HL-60 (cell line): ENCODE data around the gene MYO7A.

ENCODE experiments used
- DNase-seq, 2 experiments: peaks; one replicate each; pipeline ENCODE4 v3.0.0-alpha.2; 2010 to 2020; ENCODE audit warnings: low read depth in 1 of 2, low spot score in 1 of 2
- H3K27ac ChIP-seq: fragments of 250-450 bp; sonication (Bioruptor Pico); replicated peaks from 2 replicates; pipeline ENCODE4 v1.5.1; 2020; ENCODE audit warnings: mild to moderate bottlenecking, moderate library complexity
- H3K27me3 ChIP-seq: fragments of 250-450 bp; sonication (Bioruptor Pico); 2 replicates; pipeline ENCODE4 v1.5.1; 2021; ENCODE audit warnings: mild to moderate bottlenecking, moderate library complexity; ENCODE audit not compliant: insufficient read depth, poor library complexity, severe bottlenecking
- H3K4me3 ChIP-seq: replicated peaks from 2 replicates; pipeline ENCODE4 v1.5.1; 2011; ENCODE audit warnings: mild to moderate bottlenecking, control low read depth, low read length; ENCODE audit not compliant: insufficient read depth
- CTCF ChIP-seq: IDR thresholded peaks from one replicate; pipeline ENCODE4 v1.5.1; 2011; ENCODE audit warnings: low read length, control low read depth, inconsistent platforms; ENCODE audit not compliant: insufficient read depth
- GABPA ChIP-seq: IDR thresholded peaks from 2 replicates; pipeline ENCODE4 v1.6.1; 2012; ENCODE audit warnings: low read depth
- POLR2AphosphoS5 ChIP-seq: IDR thresholded peaks from 2 replicates; pipeline ENCODE4 v1.6.1; 2012; ENCODE audit warnings: low read depth
- REST ChIP-seq: IDR thresholded peaks from 2 replicates; pipeline ENCODE4 v1.6.1; 2012; ENCODE audit warnings: low read depth; ENCODE audit not compliant: insufficient replicate concordance
- SPI1 ChIP-seq: IDR thresholded peaks from 2 replicates; pipeline ENCODE4 v1.6.1; 2012; ENCODE audit warnings: low read depth, mild to moderate bottlenecking, borderline replicate concordance

Gene MYO7A

GRCh38 chr11:77081381-77081851 lies 46.6 kb upstream of the MYO7A start:
- Histone ChIP-seq H3K27ac (no peak overlapping the region), H3K4me3 (no peak overlapping the region), H3K27me3 (no peaks in the 10 kb centered on the region)
- TF ChIP-seq GABPA (no peak), CTCF (no peak), SPI1 (no peak), REST (no peak), POLR2AphosphoS5 (no peak)
- DNase-seq, result no peak

- no peak overlapping the region for H3K27ac ChIP-seq
- TF ChIP-seq GABPA (no peak), CTCF (no peak), SPI1 (no peak), POLR2AphosphoS5 (no peak), REST (no peak)
- DNase-seq, result no peak
- no peaks in the 10 kb centered on the region for H3K27me3 ChIP-seq
- H3K4me3 ChIP-seq, result no peak overlapping the region
Measured at GRCh38 chr11:77081976-77082836, 45.8 kb upstream of the MYO7A start.

- no peak for DNase-seq
- Histone ChIP-seq H3K4me3 (no peak overlapping the region), H3K27me3 (no peaks in the 10 kb centered on the region), H3K27ac (no peak overlapping the region)
- no peak for TF ChIP-seq CTCF
Measured at GRCh38 chr11:77082838-77083565, 45.0 kb upstream of the MYO7A start.
